HepG2 (cell line): Measurements from ENCODE around the gene LINGO3. TPM values are rescaled to one million over a fixed set of nuclear protein-coding genes. Genes with fewer than 3 reads are reported as not detected.

Experiments used
- ATAC-seq: fragments of 200-7000 bp; cut with Tn5 transposase; 3 replicates; pipeline ENCODE4 v1.9.1; 2020; ENCODE audit warnings: mild to moderate bottlenecking, moderate library complexity
- BruUV-seq: library from RNA; stranded (reverse); fragments of 400-500 nt; replicated peaks from 2 replicates; lab custom pipeline; 2021; lab: Mats Ljungman, UMichigan
- CTCF ChIA-PET: fragments of 300-600 bp; formaldehyde crosslinking; extraction: SDS; loops from one replicate; lab custom pipeline; 2021; ENCODE audit warnings: low total read pairs, inconsistent platforms, low intra/inter-chr PET ratio; lab: Yijun Ruan, JAX
- POLR2A ChIA-PET: fragments of 350-600 bp; sonication (Branson Sonifier 250); formaldehyde crosslinking; loops from one replicate; lab custom pipeline; 2020; ENCODE audit warnings: antibody characterized with exemption, inconsistent platforms; lab: Yijun Ruan, JAX
- DNase-seq: peaks from one replicate; pipeline ENCODE4 v3.0.0-alpha.2; 2015; ENCODE audit warnings: low spot score
- FAIRE-seq: peaks from 3 replicates; lab custom pipeline; 2011; peaks lifted over from hg19 to GRCh38; lab: Jason Lieb, UNC
- H2AFZ ChIP-seq: one replicate; pipeline ENCODE4 v1.6.1; 2011; ENCODE audit warnings: low read length, inconsistent platforms
- H3K27ac ChIP-seq: fragments of 300-600 bp; 3 replicates; pipeline ENCODE4 v1.8.0; 2011; ENCODE audit warnings: mixed run types, mild to moderate bottlenecking, mixed read lengths, low read length, inconsistent platforms; ENCODE audit not compliant: insufficient read depth; ENCODE audit errors: extremely low read length
- H3K27me3 ChIP-seq, 2 experiments: fragments of 200-600 bp in 1 of 2; 2 replicates in 1 of 2; 3 replicates in 1 of 2; pipeline versions ENCODE4 v1.6.0 to v1.8.0; 2011; ENCODE audit warnings: low read length in 2 of 2, mild to moderate bottlenecking in 2 of 2, moderate library complexity in 2 of 2, inconsistent platforms in 1 of 2; ENCODE audit not compliant: insufficient read depth in 2 of 2, control insufficient read depth in 1 of 2
- H3K36me3 ChIP-seq, 2 experiments: fragments of 200-600 bp in 1 of 2; replicated peaks in 1 of 2; 2 replicates in 1 of 2; 3 replicates in 1 of 2; pipeline versions ENCODE4 v1.5.1 to v1.8.0; 2011; ENCODE audit warnings: low read length in 2 of 2, inconsistent platforms in 1 of 2; ENCODE audit not compliant: insufficient read depth in 2 of 2, control insufficient read depth in 1 of 2
- H3K4me1 ChIP-seq: 2 replicates; pipeline ENCODE4 v1.5.1; 2012; ENCODE audit warnings: low read length, inconsistent platforms; ENCODE audit not compliant: insufficient read depth
- H3K4me2 ChIP-seq: 2 replicates; pipeline ENCODE4 v1.6.0; 2011; ENCODE audit warnings: low read depth, low read length, inconsistent platforms
- H3K4me3 ChIP-seq, 3 experiments: fragments of 200-600 bp in 1 of 3; sonication (generic), shearing (Covaris generic) in 1 of 3; replicated peaks in 1 of 3; 2 replicates each; pipeline ENCODE4 v1.5.1; 2011 to 2016; ENCODE audit warnings: low read length in 3 of 3, inconsistent platforms in 2 of 3, low read depth in 2 of 3, mild to moderate bottlenecking in 2 of 3, control low read depth in 1 of 3, mixed read lengths in 1 of 3; ENCODE audit not compliant: insufficient read depth in 1 of 3
- H3K79me2 ChIP-seq: one replicate; pipeline ENCODE4 v1.6.1; 2011; ENCODE audit warnings: low read length, inconsistent platforms; ENCODE audit not compliant: insufficient read depth
- H3K9ac ChIP-seq: 2 replicates; pipeline ENCODE4 v1.6.0; 2011; ENCODE audit warnings: mild to moderate bottlenecking, low read depth, low read length, inconsistent platforms; ENCODE audit not compliant: insufficient read depth
- H3K9me3 ChIP-seq: 2 replicates; pipeline ENCODE4 v1.5.1; 2012; ENCODE audit warnings: mild to moderate bottlenecking, low read length
- H4K20me1 ChIP-seq: 2 replicates; pipeline ENCODE4 v1.6.0; 2011; ENCODE audit warnings: inconsistent platforms, mild to moderate bottlenecking, low read length, moderate library complexity; ENCODE audit not compliant: insufficient read depth
- ATRX ChIP-seq: sonication (generic); formaldehyde crosslinking; IDR thresholded peaks from 2 replicates; pipeline ENCODE4 v1.4.0; 2020; ENCODE audit warnings: missing genetic modification reagents, borderline replicate concordance
- HDAC2 ChIP-seq: sonication (generic); formaldehyde crosslinking; IDR thresholded peaks from 2 replicates; pipeline ENCODE4 v1.4.0; 2020; ENCODE audit warnings: missing genetic modification reagents
- MAX ChIP-seq: IDR thresholded peaks from 2 replicates; pipeline ENCODE4 v1.6.1; 2012; ENCODE audit warnings: inconsistent platforms
- PITX1 ChIP-seq: sonication (generic); formaldehyde crosslinking; IDR thresholded peaks from 2 replicates; pipeline ENCODE4 v1.5.1; 2020; ENCODE audit warnings: mild to moderate bottlenecking, missing genetic modification reagents
- POLR2A ChIP-seq, 2 experiments: IDR thresholded peaks; 2 replicates each; pipeline ENCODE4 v1.6.1; 2011; ENCODE audit warnings: low read depth in 2 of 2, low read length in 2 of 2, mild to moderate bottlenecking in 1 of 2, moderate library complexity in 1 of 2; ENCODE audit not compliant: insufficient read depth in 1 of 2
- SMARCC2 ChIP-seq: fragments of 450-650 bp; IDR thresholded peaks from 2 replicates; pipeline ENCODE4 v1.6.1; 2017; ENCODE audit warnings: antibody characterized with exemption, mild to moderate bottlenecking
- ZBTB20 ChIP-seq: sonication (generic); formaldehyde crosslinking; IDR thresholded peaks from 2 replicates; pipeline ENCODE4 v1.8.1; 2023; ENCODE audit warnings: missing genetic modification reagents, low read depth, mild to moderate bottlenecking, borderline replicate concordance
- ZBTB40 ChIP-seq, 2 experiments: fragments of 450-650 bp in 1 of 2; sonication (generic) in 1 of 2; formaldehyde crosslinking in 1 of 2; IDR thresholded peaks; 2 replicates each; pipeline versions ENCODE4 v1.6.1 to v1.8.0; 2016 to 2022; ENCODE audit warnings: antibody characterized with exemption in 1 of 2, mild to moderate bottlenecking in 1 of 2, missing genetic modification reagents in 1 of 2
- ZFYVE20 ChIP-seq: sonication (generic); formaldehyde crosslinking; IDR thresholded peaks from 2 replicates; pipeline ENCODE4 v1.8.0; 2023; ENCODE audit warnings: low read depth, mild to moderate bottlenecking, moderate library complexity, missing genetic modification reagents, borderline replicate concordance
- ZMYM3 ChIP-seq: sonication (generic); formaldehyde crosslinking; IDR thresholded peaks from 2 replicates; pipeline ENCODE4 v1.5.1; 2020; ENCODE audit warnings: mild to moderate bottlenecking, missing genetic modification reagents
- ZNF24 ChIP-seq: fragments of 450-650 bp; IDR thresholded peaks from 2 replicates; pipeline ENCODE4 v1.6.1; 2017; ENCODE audit warnings: antibody characterized with exemption, mild to moderate bottlenecking
- ZNF275 ChIP-seq: sonication (generic); formaldehyde crosslinking; IDR thresholded peaks from 2 replicates; pipeline ENCODE4 v1.8.0; 2022; ENCODE audit warnings: missing genetic modification reagents, mild to moderate bottlenecking, inconsistent platforms, borderline replicate concordance
- ZNF768 ChIP-seq: sonication (generic); formaldehyde crosslinking; IDR thresholded peaks from 2 replicates; pipeline ENCODE4 v1.4.0; 2020; ENCODE audit warnings: missing genetic modification reagents
- ZNF777 ChIP-seq: sonication (generic); formaldehyde crosslinking; IDR thresholded peaks from 2 replicates; pipeline ENCODE4 v1.4.0; 2020; ENCODE audit warnings: missing genetic modification reagents
- WGBS: methylation state at CpG from one replicate; pipeline ENCODE4 v1.1.6; 2017; ENCODE audit warnings: low lambda C conversion rate; 5-methylcytosine and 5-hydroxymethylcytosine counted together
- in situ Hi-C: cut with HindIII; loops from 2 replicates; pipeline ENCODE4 v1.10.0; 2017; ENCODE audit warnings: low pct_unique_long_range_greater_than_20kb; ENCODE audit not compliant: extremely low pct_ligation_motif_present
- intact Hi-C: fragments of 100-400 bp; cut with micrococcal nuclease; formaldehyde crosslinking; loops from one replicate; pipeline ENCODE4 v1.10.0; 2022; ENCODE audit not compliant: unreplicated experiment
- polyA plus RNA-seq, 8 experiments: library from polyadenylated mRNA; depleted of rRNA in 3 of 8; stranded (reverse) in 7 of 8; unstranded in 1 of 8; fragments of >200 nt; fragmentation: Illumina TruSeq in 4 of 8; extraction: Trizol in 4 of 8; gene quantifications; 2 replicates each; pipeline versions ENCODE4 v1.2.1 to v1.2.3, GENCODE V29; 2011 to 2016; ENCODE audit warnings: low read depth in 4 of 8, missing spikeins in 1 of 8, mixed read lengths in 1 of 8; ENCODE audit not compliant: insufficient read depth in 1 of 8
- total RNA-seq, 5 experiments: library from RNA; depleted of rRNA; stranded (reverse); fragments of >200 nt; fragmentation: Illumina TruSeq; extraction: Trizol; gene quantifications; 2 replicates each; pipeline ENCODE4 v1.2.3, GENCODE V29; 2016; ENCODE audit warnings: low read depth in 1 of 5

Gene LINGO3
- total and polyA plus RNA-seq, 2 of the 13 experiments (the other 11 are each of a cell fraction or from before 2014, with no cell fraction given) = not detected

- ATAC-seq = no peak
- peaks cover 30% of the 10 kb centered on the region for H3K4me1 ChIP-seq
- TF ChIP-seq ZBTB40 (IDR thresholded peaks at IDR 0.05) = peak; percentile 25; the same call in 1 of the 2 replicates
- 0 out of 2 replicates have a peak, but pooled peaks have one; percentile 75 for TF ChIP-seq ZBTB40 (CRISPR knock-in tag; IDR thresholded peaks at IDR 0.05)
- TF ChIP-seq MAX = no peak
- no peak for TF ChIP-seq ZNF777 (CRISPR knock-in tag)
- no peak for TF ChIP-seq ZFYVE20
- no peak for TF ChIP-seq ZNF275
- no peak for TF ChIP-seq ATRX (CRISPR knock-in tag)
- peak; percentile 60; the same call in 1 of the 2 replicates for TF ChIP-seq ZMYM3 (CRISPR knock-in tag)
- no peak for TF ChIP-seq HDAC2
- no peak for TF ChIP-seq SMARCC2
- TF ChIP-seq ZNF24 = no peak
- no peak for TF ChIP-seq PITX1
- TF ChIP-seq ZNF768 (CRISPR knock-in tag) = peak; percentile 99
- no peak for TF ChIP-seq POLR2A (IDR thresholded peaks at IDR 0.05; ENCODE audit: insufficient read depth in 1 of 2, low read depth in 2 of 2, low read length in 2 of 2)
- no peak for TF ChIP-seq ZBTB20
- TF ChIP-seq, all 625 proteins: peak for 3
- no peak for DNase-seq
- Histone ChIP-seq H3K4me2 (no peak overlapping the region), H3K36me3 (peaks cover 0 to 13% of the 10 kb centered on the region in 2 experiments; a peak in 3 of 5 replicates), H4K20me1 (no peaks in the 10 kb centered on the region), H3K9ac (no peak overlapping the region), H2AFZ (no peak overlapping the region), H3K27ac (no peak overlapping the region), H3K4me3 (no peak overlapping the region), H3K27me3 (0 out of 5 replicates have a peak, but pooled peaks cover 0 to 3% of the 10 kb centered on the region in 2 experiments), H3K9me3 (peaks cover 9% of the 10 kb centered on the region), H3K79me2 (no peaks in the 10 kb centered on the region)
- ChIA-PET CTCF (no interaction called here), POLR2A (interaction anchor here (1.2 kb wide), 1 partner anchor 9 kb away, joined by 3 read pairs; no protein-coding TSS in a partner anchor)
- intact Hi-C loops = loop anchor here (10.0 kb wide), 2 partner anchors 84 to 296 kb away; partner anchors contain the start of genes PLEKHJ1 and SF3A2
- FAIRE-seq = no peak
- no TSS peak for BruUV-seq
- 52% methylated on average over 6 of the region's 6 CpGs for WGBS
- in situ Hi-C loops = loop anchor here (5.0 to 10.0 kb wide), 3 partner anchors 42 to 164 kb away; partner anchors contain the start of genes AP3D1, PLEKHJ1 and SF3A2
Measured at GRCh38 chr19:2318923-2319322, 11.0 kb upstream of the LINGO3 start.
